Measurements from ENCODE around the gene FLII.
"Not testable (repeated sequence)": the region's sequence is repeated elsewhere in the genome, so short reads cannot be mapped to it uniquely, and the experiment has no call there.

Gene FLII

GRCh38 chr17:18258356-18259038 lies at the start of gene FLII:
Gene FLII, minus strand, starts transcription at chr17:18258738. Its CDS starts 48 bp downstream, at chr17:18258690.
- DNase-seq, result peak; percentile 61

GRCh38 chr17:18303206-18303605 lies 44.7 kb upstream of the FLII start:
- DNase-seq, result not testable (repeated sequence)

DNA sequence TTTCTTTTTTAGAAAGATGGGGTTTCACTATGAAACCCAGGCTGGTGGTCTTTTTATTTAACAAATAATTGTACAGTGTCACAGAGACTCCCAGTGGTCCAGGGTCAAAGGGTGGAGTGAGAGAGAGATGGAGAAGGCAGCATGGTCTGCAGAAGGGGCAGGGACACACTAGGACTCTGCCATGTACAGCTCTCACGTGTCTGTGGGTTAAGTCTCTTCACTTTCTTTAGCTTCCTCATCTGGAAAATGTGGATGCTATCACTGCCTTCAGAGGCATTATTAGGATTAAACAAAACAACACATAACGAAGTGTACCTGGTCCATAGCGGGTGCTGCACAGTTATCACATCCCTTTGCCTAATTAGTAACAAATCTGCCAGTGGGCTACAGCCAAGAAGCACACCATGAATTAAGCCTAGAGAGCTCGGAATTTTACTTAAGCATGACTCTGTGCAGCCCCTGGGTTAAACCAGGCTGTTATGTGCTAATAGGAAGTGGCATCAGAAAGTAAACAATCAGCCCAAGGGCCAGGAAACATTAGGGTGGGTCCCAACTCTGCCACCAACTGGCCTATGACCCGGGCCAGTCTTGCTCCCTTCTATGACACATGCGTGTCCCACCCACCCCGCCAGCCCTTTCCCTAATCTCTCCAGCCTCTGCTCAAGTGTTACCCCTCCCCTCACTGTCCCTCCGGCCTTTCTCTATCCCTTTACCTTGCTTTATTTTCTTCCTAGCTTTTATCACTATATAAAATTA lies 42.4 kb upstream of the FLII start:
- no peak for DNase-seq

DNA sequence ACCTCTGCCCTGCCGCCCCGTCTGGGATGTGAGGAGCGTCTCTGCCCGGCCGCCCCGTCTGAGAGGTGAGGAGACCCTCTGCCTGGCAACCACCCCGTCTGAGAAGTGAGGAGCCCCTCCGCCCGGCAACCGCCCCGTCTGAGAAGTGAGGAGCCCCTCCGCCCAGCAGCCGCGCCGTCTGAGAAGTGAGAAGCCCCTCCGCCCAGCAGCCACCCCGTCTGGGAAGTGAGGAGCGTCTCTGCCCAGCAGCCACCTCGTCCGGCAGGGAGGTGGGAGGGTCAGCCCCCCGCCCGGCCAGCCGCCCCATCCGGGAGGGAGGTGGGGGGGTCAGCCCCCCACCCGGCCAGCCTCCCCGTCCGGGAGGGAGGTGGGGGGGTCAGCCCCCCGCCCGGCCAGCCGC lies 39.5 kb upstream of the FLII start:
- DNase-seq, result not testable (repeated sequence)

GRCh38 chr17:18291718-18292540 lies 33.4 kb upstream of the FLII start:
- DNase-seq, result no peak

DNA sequence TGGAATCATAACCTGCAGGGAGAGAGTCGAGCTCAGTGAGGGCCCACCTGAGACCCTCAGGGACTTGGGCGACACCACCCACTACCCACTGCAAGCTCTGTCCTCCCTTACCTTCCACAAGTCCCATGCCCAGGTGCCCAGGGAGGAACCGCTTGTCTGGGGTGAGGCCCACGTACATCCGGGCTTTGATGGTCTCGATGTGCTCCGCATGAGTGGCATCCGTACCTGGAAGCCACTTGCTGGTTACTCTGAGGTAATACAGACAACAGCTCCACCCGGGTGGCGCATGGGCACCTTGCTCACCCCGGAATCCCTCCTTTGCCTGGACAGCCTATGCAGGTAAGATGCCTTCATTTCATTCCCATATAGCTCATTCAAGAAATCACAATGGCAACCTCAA lies 26.8 kb upstream of the FLII start:
- DNase-seq, result no peak

DNA sequence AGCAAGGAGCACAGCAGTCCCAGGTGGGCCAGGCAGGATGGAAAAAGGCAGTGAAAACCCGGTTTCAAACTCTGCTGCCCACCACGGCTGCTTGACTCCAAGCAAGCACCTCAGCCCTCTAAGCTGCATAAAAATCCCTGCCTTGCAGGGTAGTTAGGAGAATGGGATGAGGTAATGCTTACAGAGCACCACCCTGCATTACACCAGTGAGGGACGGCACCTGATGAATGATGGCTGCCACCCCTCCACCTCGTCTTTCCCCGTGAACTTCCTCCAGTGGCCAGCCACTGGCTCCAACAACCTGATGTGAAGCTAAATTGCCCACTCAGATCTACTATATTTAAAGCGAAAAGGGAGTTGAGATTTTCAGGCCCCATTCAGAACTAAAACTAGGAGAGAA lies 23.2 kb upstream of the FLII start:
- DNase-seq, result no peak

DNA sequence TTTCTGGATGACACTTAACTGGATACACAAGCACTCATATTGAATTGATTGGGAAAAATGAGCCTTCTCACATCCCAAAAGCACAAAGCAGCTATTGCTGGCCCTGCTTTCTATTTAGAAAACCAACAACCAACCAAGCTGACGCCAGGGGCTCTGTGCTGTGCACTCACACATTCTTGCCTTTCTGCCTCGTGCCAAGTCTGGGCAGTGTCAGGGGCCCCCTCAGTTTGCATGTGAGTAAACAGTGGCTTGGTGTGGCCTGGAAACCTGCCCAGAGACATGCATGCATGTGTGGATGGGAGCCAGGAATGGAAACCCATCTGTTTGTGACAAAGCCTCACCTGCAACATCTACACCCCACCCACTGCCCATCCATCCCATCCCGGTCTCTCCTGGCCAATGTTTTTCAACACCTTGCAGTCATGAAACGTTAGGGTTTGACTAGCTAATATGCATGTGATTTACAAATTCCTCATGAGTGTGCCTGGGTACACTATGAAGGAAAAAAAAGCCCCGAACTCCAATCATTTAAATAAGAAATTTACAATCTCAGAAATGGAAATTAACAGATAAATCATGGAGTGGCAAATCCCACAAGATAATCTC lies 22.3 kb upstream of the FLII start:
- no peak for DNase-seq

GRCh38 chr17:18280249-18280648 lies 21.7 kb upstream of the FLII start:
- no peak for DNase-seq

DNA sequence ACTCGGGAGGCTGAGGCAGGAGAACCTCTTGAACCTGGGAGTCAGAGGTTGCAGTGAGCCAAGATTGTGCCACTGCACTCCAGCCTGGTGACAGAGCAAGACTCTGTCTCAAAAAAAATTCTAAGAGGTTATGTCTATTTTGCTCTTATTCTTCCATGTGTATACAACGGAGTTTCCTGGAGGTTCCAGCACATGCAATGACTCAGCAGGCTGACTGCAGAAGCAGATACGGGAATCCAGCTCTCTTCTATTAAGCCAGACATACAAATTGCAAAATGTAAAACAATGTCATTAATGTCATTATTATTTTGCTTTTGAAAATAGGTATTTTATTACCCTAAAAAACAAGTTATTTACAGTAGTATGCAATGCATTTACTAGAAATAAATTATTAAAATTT lies 20.3 kb upstream of the FLII start:
- DNase-seq, result no peak

GRCh38 chr17:18277076-18277475 lies 18.5 kb upstream of the FLII start:
- DNase-seq, result no peak

GRCh38 chr17:18270046-18270931 lies 11.8 kb upstream of the FLII start:
- no peak for DNase-seq

GRCh38 chr17:18267927-18268711 lies 9.6 kb upstream of the FLII start:
- DNase-seq, result peak; percentile 20

- DNase-seq, result no peak
These were observed 8.8 kb upstream of the FLII start for GRCh38 chr17:18267366-18267765.

DNA sequence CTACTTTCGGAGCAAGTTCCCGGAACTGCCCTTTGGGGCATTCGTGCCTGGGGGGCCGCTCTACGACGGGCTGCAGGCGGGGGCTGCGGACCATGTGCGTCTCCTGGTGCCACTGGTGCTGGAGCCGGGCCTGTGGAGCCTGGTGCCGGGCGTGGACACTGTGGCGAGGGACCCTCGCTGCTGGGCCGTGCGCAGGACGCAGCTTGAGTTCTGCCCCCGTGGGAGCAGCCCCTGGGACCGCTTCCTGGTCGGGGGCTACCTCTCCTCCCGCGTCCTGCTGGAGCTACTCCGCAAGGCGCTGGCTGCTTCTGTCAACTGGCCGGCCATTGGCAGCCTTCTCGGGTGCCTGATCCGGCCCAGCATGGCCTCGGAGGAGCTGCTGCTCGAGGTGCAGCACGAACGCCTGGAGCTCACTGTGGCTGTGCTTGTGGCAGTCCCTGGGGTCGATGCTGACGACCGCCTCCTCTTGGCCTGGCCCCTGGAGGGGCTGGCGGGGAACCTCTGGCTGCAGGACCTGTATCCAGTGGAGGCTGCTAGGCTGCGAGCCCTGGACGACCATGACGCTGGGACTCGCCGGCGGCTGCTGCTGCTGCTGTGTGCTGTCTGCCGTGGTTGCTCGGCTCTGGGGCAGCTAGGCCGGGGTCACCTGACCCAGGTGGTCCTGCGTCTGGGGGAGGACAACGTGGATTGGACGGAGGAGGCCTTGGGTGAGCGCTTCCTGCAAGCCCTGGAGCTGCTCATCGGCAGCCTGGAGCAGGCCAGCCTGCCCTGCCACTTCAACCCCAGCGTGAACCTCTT lies 5.5 kb upstream of the FLII start:
- no peak for DNase-seq

DNA sequence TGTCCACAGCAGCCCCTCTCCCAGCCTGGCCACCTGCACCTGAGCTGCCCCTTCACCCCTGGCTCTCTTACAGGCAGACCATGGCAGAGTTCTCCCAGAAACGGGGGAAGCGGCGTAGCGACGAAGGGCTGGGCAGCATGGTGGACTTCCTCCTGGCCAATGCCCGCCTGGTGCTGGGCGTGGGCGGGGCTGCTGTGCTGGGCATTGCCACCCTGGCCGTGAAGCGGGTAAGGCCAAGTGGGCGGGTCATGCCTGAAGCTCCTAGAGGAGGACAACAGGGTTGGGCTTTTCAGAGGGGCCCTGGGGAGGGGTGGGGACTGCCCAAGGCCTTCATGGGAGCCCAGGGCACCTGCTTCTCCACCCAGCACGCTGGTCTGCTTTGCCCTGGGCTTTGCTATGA lies 4.1 kb upstream of the FLII start:
- no peak for DNase-seq

DNA sequence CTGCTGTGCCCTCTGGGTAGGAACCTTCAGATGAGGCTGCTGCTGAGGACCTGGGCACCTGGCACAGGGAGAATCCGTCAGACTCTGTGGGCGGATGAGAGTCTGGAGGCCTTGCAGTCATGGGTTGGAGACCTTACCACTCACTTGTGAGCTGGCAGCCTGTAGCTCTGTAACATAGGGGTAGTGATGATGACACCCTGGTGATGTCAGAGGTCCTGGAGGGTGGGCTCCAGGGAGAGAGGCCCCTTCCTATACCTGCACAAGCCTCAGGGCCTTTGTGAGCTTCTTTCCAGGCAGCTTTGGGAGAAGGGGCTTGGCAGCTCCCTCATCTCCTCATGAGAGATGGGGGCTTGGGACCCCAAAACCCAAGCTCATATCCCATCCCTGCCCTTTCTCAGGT lies 3.6 kb upstream of the FLII start:
- no peak for DNase-seq

DNA sequence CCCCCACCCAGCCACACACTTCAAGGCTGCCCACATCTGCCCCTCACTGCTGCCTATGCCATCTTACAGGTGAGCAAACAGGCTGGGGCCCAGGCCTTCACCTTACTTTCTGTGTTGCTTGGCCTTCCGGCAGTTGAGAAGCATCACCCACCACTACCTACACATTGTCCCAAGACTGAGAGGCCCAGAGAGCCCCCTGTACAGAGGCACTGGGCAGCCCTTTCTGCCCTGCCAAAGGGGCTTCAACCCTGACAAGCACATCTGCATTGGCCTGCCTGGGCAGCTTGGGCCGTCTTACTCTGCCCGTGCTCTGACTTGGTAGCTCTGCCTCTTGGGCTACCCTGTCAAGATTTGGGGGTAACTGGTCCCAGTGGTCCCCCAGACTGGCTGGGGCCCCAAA lies 3.1 kb upstream of the FLII start:
- DNase-seq, result no peak

DNA sequence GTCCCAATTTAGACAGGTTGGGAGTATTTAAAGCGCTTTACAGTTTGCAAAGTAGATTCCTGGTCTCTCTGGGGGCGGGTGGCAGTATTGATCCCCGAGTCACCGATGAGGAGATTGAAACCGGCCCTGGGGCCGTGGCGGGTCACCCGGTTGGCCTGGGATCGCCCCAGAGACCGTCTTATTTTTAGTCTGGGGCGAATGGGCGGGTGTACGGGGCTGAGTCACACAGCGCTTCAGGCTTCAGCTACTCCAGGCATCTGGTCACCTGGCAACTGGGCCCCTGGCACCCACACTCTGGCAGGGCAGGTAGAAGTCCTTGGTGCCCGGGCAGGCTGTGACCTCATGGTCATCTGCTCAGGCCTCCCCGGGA lies 2.6 kb upstream of the FLII start:
- peak; percentile 23 for DNase-seq

DNA sequence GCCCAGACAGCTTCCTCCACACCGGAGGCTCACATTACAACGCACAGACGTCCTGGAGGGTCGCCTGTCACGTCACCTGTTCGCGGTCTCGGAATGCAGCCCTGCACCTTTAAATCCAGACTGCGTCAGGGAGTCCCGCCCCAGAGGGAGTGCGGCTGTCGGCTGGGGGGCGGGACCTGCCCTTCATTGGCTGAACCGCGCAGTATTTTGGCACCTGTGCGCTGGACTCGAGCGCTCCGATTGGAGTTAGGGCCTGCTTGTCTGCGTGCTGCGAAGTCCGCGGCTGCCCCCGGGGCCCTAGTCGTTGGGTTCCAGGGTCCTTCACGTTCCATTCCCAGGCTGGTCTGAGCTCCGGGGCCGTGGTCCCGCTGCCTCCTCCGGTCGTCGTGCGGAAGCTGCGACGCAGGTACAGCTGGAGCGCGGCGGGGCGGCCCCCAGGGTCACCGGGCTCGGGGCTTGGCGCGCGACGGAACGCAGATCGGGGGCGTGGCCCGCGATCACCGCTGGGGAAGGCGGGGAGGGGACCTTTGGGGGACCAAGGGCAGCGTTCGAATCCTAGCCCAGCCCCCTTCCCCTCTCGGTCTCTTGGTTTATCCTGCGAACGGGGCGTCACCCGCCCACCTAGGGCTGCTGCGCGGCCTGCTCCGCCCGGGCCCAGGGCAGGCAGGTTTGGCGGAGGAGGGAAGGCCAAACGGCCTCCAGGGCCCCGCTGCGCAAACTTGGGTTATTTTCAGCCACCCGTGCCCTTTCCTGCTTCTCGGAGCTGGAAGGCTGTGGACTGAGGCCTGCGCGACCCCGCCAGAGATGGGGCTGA lies 2.0 kb upstream of the FLII start, which contains the start of gene MIEF2:
Gene MIEF2, plus strand, starts transcription at position 331 of the 814 bp plus-strand sequence. CDS start 2,059 bp downstream, outside the sequence.
- DNase-seq, result peak; percentile 96
